Activated CD8-positive, alpha-beta memory T cell treated with anti-CD3 and anti-CD28 coated beads, Interleukin-2, amount 50 U/mL, for 24 hours (primary cell): ENCODE measurements around the gene MESP2.

ENCODE experiments used
- DNase-seq: peaks from one replicate; pipeline ENCODE4 v3.0.0-alpha.2; 2020; ENCODE audit errors: extremely low read depth

The MESP2 gene

GRCh38 chr15:89817701-89818280 is 41.7 kb downstream of the MESP2 start:
- DNase-seq: no peak

DNA sequence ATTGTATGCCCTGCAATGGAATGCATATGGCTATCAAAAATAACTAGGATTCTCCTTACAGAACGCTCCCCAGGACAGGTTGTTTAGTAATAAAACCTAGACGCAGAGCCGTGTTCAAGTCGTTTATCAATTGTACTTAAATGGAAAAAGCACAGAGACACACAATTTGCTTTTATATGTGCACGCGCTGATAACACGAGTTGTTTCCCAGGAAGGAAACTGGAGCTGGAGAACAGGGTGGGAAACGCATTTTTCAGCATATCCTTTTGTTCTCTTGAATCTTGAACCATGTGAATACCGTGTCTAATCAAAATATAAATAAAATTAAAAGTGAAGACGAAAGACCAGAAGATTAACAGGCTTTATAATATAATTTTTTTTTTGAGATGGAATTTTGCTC is 42.2 kb downstream of the MESP2 start:
- no peak for DNase-seq

DNA sequence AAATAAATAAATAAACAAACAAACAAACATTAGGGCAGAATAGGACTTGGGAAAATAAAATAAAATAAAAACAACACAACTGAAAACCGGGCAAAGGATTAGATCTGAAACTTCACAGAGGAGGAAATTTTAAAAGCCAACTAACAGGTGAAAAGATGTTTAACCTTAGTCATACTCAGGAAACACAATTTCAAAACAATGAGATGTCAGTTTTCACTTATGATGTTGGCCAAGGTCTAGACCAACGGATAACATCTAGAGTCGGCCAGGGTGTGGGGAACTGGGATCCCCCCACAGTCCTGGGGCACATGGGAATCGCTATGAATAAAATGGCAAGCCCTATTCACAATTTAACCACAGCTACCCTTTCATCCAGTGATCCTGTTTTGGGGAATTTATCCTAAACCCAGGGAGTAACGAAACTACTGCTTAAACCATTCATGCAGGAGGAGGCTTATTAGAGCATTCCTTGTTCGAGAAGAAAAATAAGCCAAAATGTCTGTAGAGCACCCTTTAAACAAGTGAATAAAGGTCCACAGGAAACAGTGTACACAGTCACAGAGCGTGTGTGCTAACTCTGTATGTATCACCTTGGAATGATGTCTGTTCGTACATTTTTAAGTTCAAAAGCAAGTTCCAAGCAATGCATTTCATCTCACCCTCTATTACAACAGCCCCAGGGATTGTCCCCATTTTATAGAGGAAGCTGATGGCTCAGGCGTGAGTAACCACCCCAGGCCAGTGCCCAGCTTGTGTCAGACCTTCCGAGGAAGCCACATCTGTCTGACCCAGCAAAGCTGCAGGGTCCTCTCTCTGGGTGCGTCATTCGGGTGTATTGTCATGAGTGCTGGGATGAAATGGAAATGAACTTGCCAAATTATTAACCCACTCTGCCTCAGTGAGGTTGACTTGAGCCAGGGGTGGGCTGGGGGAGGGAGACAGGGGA is 44.8 kb downstream of the MESP2 start:
- no peak for DNase-seq

DNA sequence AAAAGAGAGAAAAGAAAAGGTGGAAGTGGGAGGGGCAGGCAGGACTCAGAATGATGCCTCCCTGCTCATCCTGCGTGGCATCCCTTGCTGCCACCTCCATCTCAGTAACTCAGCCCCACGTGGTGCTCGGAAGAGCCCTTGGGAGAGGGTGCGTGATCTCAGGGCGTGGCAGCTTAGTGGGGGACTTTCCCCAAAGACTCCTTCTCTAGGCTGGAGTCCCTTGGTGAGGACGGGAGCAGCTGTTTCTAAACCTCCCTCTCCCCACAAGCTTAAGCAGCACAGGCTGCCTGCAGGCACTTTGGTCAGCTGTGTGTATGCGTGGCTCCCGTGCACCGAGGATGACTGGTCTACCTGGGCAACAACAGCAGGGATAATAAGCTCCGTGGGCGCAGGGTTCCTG is 45.9 kb downstream of the MESP2 start:
- DNase-seq: no peak

DNA sequence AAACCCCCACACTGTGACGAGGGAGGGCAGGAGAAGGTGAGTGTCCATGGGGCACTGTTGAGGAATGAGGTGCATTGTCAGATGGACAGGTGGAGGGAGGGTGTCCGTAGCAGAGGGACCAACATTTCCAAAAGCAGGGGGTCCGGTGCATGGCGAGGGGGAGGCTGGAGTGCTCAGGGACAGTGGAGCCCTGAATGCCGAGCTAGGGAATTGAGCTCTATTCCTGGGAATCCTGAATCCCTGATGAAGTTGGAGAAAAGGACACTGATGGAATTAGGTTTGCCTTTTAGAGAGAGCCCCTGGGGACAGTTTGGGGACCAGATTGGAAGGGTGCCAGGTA is 46.4 kb downstream of the MESP2 start:
- DNase-seq: no peak

- DNase-seq: no peak
These were observed 47.0 kb downstream of the MESP2 start for GRCh38 chr15:89822951-89823711.

- no peak for DNase-seq
These were observed 47.9 kb downstream of the MESP2 start for GRCh38 chr15:89823836-89824606.

GRCh38 chr15:89824607-89824867 is 48.4 kb downstream of the MESP2 start:
- DNase-seq: no peak

- no peak for DNase-seq
These were observed 49.3 kb downstream of the MESP2 start for GRCh38 chr15:89825271-89825940.

GRCh38 chr15:89826671-89827655 is 50.8 kb downstream of the MESP2 start:
- DNase-seq: no peak

GRCh38 chr15:89827829-89828228 is 51.7 kb downstream of the MESP2 start:
- DNase-seq: no peak
